ENCODE measurements around the gene ZMIZ1.

ZMIZ1 gene

GRCh38 chr10:79084012-79084971 is 15.5 kb downstream of the ZMIZ1 start:
- DNase-seq: no peak

DNA sequence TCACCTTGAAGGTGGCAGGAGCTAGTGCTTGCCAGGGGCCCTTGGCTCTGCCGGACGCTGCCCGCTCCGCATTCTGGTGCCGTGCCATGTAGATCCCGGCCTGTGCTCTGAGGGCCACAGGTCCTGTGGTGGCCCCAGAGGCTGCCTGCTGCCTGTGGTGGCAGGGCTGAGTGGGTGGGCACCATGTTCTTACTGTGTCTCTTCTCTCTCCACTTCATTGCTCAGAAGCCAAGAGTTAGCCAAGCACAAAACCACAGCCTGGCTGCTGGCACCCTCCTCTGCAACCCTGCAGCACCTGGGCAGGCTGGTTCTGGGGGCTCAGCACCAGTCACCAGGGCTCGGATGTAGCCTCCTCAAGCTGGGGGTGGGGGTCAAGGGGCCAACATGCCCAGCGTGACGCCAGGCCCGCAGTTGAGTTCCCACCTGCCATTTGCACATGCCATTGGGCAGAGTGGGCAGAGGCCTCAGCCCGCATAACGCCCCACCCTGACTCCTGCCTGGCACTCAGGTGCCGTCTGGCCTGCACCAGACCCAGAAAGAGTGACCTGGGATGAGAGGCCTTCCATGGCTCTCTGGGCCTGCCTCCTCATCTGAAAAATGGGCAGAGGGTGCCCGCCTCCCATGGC is 16.3 kb downstream of the ZMIZ1 start:
- no peak for DNase-seq

DNA sequence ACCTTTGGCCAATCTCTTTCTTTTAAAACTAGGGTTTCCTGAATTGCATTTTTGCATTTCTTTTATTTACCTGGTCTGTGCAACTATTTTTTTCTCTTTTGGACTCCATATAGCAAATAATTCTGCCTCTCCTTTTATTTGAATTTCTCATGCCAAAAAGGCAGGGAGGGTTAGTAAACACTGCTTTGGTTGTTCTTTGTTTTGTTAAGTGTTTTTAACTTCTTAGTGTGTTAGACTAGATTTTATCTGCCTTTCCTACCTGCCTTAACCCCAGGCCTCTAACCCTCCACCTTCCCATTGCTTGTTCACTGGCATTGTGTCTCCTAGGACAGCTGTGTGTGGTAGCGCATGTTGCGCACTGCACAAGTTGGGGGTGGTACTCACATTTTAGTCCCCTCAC is 18.1 kb downstream of the ZMIZ1 start:
- DNase-seq: no peak

DNA sequence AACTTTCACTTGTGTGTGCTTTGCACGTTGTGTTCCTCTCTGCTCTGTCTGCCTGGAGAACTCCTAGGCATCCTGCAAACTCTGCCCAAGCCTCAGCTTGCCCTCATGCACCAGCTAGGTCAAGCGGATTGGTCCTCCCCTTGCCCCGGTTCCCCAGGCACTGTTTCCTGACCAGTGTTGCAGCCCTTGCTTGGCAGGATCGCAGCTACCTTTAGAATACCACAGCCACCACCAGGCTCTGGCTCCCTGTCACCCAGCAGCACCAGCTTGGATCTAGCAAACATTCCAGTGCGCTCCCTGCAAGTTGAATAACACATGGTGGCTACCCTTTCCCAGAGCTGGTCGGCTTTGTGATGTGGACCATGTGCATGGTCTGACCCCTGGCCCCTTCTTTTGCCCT is 19.0 kb downstream of the ZMIZ1 start:
- no peak for DNase-seq

DNA sequence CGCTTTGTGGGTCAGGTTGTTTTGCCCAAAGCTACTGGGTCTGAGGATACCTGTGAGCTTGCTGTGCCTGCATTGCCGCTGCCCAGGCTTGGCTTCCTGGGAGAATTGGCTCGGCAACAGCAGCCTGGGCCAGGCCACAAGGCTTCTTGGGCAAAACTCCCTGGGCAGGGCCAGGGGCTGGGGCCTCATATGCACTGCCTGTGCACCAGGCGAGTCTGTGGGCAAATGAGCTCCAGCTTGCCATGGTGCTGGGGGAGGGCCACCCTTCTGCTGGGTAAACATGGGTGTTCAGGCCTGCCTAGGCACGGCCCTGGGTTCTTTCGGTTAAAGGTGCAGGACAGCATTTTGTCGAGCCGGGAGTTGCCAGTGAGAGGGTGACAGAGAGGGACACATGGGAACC is 19.4 kb downstream of the ZMIZ1 start:
- DNase-seq: no peak

DNA sequence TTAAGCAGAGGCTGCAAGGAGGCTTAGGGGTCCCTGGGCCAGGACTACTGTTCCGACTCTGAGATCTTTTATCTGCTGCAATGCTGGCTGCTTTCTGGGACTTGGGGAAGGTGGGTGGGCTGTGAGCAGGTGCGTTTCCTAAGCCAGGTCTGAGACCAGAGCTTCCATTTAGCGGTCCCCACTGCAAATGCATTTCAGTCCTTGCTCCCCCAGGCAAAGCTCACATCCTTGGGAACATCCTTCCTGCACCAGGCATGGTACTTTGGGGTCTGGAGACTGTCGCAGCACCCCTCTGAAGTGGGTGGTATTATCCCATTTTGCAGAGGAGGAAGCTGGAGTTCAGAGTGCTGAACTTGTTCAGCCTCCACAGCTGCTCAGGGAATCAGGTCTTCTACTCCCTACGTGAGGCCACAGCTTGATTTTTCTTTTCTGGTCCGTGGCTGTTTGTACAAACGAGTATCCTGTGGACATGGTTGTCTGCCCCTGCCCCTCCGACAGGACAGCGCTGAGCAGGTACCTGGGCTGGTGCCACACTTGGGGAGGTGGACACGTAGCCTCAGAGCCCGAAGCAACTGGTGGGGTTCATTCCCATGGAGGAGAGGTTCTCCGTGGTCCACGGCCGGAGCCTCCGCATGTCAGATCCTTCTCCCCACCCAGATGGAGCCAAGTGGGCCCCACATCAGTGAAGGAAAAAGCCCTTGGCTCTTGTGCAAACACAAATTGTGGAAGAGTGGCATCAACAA is 20.0 kb downstream of the ZMIZ1 start:
- DNase-seq: no peak

DNA sequence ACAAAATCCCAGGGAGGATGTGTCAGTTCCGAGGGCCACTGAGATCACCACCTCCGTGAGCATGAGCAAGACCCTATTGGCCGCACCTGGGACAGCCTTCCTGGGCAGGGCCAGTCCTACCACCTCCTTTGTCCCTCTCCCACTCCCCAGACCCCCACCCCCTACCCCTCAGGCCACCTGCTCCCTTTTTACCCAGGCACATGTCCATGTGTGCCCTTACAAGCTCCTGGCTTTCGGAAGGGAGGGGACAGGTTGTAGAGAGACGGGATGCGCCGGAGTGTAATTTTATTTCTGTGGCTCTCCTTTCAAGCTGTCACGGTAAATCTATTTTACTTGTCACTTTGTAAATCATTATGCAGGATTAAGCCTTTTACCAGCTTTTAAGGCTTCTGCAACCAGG is 20.9 kb downstream of the ZMIZ1 start:
- DNase-seq: no peak

- peak; percentile 22 for DNase-seq
Observed at GRCh38 chr10:79090134-79090803, 21.5 kb downstream of the ZMIZ1 start.

DNA sequence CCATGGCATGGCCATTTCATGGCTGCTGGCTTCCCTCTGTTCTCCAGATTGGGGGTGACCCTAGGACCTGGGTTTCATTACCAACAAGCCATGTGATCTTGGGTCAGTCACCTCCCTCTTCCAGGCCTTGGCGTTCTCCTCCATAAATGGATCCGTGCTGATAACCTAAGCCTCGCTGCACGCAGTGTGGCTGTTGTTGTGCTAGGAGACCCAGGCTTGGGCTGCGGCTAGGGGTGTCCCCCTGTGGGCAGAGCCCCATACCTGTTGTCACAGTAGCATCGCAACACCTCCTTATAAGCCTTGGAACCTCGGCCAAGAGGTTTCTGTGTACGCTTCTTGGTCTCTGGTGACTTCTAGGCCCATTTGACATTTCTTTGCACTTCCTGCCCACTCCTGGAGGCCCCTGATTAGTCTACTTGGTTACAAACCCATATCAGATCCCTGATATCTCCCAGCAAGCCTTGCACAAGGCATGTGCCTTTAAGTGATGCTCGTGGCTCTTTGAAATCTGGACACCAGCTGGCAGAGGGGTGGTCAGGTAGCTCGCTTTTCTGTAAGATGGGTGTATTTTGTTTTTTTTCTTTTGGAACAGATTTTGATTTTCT is 23.6 kb downstream of the ZMIZ1 start:
- no peak for DNase-seq

DNA sequence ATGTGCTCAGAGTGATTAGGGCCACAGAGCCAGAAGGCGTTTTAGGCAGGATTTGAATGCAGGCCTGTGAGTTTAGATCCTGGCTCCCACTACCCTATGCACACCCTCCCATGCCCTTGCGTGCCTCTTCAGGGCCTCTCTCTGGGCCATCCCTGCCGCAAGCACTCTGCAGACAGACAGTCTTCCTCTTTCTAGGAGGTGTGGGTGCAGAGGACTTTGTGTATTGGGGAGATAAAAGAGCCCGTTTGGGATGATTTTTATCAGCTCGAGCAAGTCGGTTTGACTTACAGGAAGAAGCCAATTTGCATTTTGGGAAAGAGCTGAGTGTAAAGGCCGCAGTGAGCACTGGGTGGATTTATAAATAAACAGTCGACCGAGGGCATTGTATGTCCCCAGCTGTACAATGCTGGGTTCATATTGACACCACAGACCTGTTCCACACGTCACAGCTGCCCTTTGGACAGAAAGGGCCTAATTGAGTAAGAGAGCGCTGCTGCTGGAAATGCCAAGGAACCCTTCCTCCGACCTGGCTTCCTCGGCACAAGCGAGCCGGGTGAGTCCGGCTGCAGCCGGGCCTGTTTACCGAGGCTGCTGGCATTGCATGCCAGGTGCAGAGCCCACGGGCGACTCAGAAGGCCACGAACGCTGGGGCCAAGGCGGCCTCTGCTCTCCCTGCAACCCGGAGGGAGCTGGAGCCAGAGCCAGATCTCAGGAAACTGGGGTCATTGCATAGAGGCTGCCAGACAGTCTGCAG is 25.1 kb downstream of the ZMIZ1 start:
- no peak for DNase-seq

DNA sequence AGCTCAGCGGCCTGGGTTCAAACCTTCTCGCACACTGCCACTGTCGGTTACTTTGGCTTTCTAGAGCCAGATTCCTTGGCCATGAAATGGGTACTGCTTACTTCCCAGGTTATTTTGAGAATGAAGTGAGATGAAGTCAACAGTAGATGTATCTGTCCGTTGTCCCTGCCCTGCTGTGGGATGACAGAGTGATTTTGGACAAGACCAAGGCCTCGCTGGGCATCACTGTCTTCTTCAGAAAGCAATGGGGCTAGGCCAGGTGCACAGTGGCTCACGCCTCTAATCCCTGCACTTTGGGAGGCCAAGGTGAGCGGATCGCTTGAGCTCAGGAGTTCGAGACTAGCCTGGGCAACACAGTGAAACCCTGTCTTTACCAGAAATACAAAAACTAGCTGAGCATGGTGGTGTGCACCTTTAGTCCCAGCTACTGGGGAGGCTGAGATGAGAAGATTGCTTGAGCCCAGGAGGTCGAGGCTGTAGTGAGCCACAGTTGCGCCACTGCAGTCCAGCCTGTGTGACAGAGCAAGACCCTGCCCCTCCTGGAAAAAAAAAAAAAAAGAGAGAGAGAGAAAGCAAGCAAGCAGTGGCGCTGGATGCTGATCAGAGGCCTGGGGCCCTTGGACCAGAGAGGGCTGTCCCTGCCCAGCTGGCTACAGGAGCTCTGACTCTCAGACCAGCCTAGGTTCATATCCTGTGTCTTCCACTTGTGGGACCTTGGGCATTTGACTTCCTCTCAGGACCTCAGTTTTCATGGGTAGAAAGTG is 25.8 kb downstream of the ZMIZ1 start:
- no peak for DNase-seq

- DNase-seq: no peak
Observed at GRCh38 chr10:79095316-79095715, 26.6 kb downstream of the ZMIZ1 start.

DNA sequence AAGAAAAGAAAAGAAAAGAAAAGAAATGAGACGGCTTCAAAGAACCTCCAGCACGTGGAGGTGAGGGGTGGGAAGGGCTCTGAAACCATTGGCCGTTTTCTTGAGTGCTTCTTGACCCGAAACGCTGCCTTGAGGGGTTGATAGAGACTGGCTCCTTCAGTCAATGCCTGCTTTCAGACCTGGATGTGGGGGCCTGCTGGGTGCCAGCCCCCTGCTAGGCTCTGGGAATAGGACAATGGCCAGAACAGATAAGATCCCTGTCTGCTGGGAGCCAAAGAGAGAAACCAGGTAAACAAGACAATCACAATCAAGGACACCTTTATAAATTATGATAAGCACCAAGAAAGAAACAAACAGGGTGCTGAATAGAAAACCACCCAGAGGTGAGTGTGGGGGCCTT is 27.7 kb downstream of the ZMIZ1 start:
- DNase-seq: no peak

DNA sequence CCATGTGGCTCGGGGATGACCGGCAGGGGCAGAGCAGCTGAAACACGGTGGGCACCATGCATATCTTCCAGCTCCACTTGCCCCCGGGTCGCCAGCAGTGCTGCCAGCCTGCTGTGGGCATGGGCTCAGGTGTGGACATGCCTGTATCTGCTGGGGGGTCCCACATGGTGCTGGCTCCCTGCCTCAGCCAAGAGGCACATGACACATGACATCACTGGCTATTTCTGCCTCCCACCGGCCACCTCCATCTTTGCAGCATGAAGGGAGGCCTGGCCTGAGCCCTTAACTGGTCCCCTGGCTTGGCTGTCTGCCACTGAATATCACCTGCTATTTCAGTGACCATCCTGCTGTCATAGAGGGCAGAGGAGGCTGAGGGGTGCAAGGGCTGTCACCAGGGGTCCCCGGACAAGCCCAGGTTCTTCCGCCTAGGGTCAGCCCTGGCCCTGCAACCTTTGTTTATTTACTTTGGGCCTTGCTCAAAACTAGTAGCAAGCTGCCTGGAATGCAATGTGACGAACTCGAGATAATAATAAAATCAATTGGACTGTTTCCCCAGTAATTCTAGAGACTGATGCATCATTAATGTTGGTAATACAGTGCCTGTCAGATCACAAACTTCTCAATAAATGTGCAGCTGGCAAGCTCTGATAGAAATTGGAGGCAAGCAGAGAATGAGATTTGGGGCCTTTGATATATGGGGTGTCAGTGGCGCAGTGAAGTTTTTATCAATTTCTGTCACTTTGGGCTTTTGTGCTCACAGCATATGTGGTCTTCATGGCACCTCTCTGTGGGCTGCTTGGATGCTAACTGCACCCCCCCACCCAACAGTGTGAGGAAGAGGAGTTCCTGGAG is 28.5 kb downstream of the ZMIZ1 start:
- no peak for DNase-seq

GRCh38 chr10:79098061-79098460 is 29.3 kb downstream of the ZMIZ1 start:
- no peak for DNase-seq

- DNase-seq: no peak
Observed at GRCh38 chr10:79098596-79099015, 29.8 kb downstream of the ZMIZ1 start.

GRCh38 chr10:79099898-79100448 is 31.2 kb downstream of the ZMIZ1 start:
- no peak for DNase-seq

GRCh38 chr10:79100771-79101170 is 32.0 kb downstream of the ZMIZ1 start:
- DNase-seq: no peak
